HCT116 (cell line): ENCODE measurements around the gene MNAT1. TPM values are rescaled to one million over a fixed set of nuclear protein-coding genes. Genes with fewer than 3 reads are reported as not detected.

Source experiments
- ATAC-seq: fragments of 200-7000 bp; cut with Tn5 transposase; 2 replicates; pipeline ENCODE4 v1.9.1; 2020; ENCODE audit warnings: mild to moderate bottlenecking, moderate library complexity
- BruUV-seq: library from RNA; stranded (reverse); fragments of 400-500 nt; replicated peaks from 2 replicates; lab custom pipeline; 2021; lab: Mats Ljungman, UMichigan
- CTCF ChIA-PET: fragments of 300-600 bp; sonication (Branson Sonifier 250); formaldehyde crosslinking; loops from one replicate; lab custom pipeline; 2021; ENCODE audit warnings: antibody characterized with exemption; lab: Charles Lee
- POLR2A ChIA-PET: fragments of 300-600, 350-600 bp; sonication (Branson Sonifier 250); formaldehyde crosslinking; loops from one replicate; lab custom pipeline; 2021; ENCODE audit warnings: antibody characterized with exemption; lab: Charles Lee
- RAD21 ChIA-PET, 2 experiments: fragments of 300-600 bp; sonication (Branson Sonifier 250); formaldehyde crosslinking; loops; one replicate each; lab custom pipeline; 2023; ENCODE audit warnings: low total read pairs in 2 of 2; ENCODE audit not compliant: uncharacterized antibody in 2 of 2, unreplicated experiment in 2 of 2, low non-redundant PET in 1 of 2; lab: Charles Lee
- DNase-seq: peaks from one replicate; pipeline ENCODE4 v3.0.0-alpha.2; 2010; ENCODE audit warnings: low read depth, low spot score
- H2AFZ ChIP-seq: fragments of 200-600 bp; shearing (Covaris generic), sonication (generic); 2 replicates; pipeline ENCODE4 v1.6.1; 2017; ENCODE audit warnings: low read depth, mixed run types, mixed read lengths, antibody characterized with exemption, low read length; ENCODE audit not compliant: poor library complexity, severe bottlenecking
- H3K27ac ChIP-seq: 2 replicates; pipeline ENCODE4 v1.5.1; 2012; ENCODE audit warnings: low read depth, low read length
- H3K27me3 ChIP-seq: fragments of 200-600 bp; sonication (generic); 2 replicates; pipeline ENCODE4 v1.6.1; 2016; ENCODE audit warnings: mixed run types, low read length, mixed read lengths; ENCODE audit not compliant: insufficient read depth
- H3K36me3 ChIP-seq, 2 experiments: fragments of 200-500 bp in 1 of 2; fragments of 200-600 bp in 1 of 2; sonication (Bioruptor generic) in 1 of 2; sonication (generic) in 1 of 2; 2 replicates each; pipeline versions ENCODE4 v1.5.1 to v1.6.1; 2014 to 2016; ENCODE audit warnings: low read length in 2 of 2, inconsistent platforms in 1 of 2, mixed read lengths in 1 of 2, mixed run types in 1 of 2; ENCODE audit not compliant: insufficient read depth in 2 of 2, control insufficient read depth in 1 of 2
- H3K4me1 ChIP-seq, 2 experiments: fragments of 200-600 bp in 1 of 2; sonication (generic) in 1 of 2; 2 replicates each; pipeline versions ENCODE4 v1.5.1 to v1.6.1; 2012 to 2017; ENCODE audit warnings: low read length in 2 of 2, inconsistent platforms in 1 of 2, mild to moderate bottlenecking in 1 of 2, mixed read lengths in 1 of 2, mixed run types in 1 of 2, moderate library complexity in 1 of 2; ENCODE audit not compliant: insufficient read depth in 2 of 2, control insufficient read depth in 1 of 2
- H3K4me2 ChIP-seq: fragments of 200-600 bp; sonication (generic); 2 replicates; pipeline ENCODE4 v1.6.1; 2017; ENCODE audit warnings: mixed run types, low read length, mixed read lengths
- H3K4me3 ChIP-seq, 2 experiments: fragments of 200-600 bp in 1 of 2; sonication (generic) in 1 of 2; replicated peaks in 1 of 2; 2 replicates each; pipeline ENCODE4 v1.5.1; 2011 to 2016; ENCODE audit warnings: low read length in 2 of 2, control low read depth in 1 of 2, low read depth in 1 of 2, mild to moderate bottlenecking in 1 of 2, mixed read lengths in 1 of 2, mixed run types in 1 of 2
- H3K79me2 ChIP-seq: fragments of 200-600 bp; sonication (generic); 2 replicates; pipeline ENCODE4 v1.6.1; 2017; ENCODE audit warnings: mild to moderate bottlenecking, mixed run types, low read length, moderate library complexity, mixed read lengths; ENCODE audit not compliant: insufficient read depth
- H3K9ac ChIP-seq: fragments of 200-600 bp; sonication (generic); 2 replicates; pipeline ENCODE4 v1.6.1; 2016; ENCODE audit warnings: low read length, mixed read lengths
- H3K9me2 ChIP-seq: fragments of 200-600 bp; sonication (generic), shearing (Covaris generic); 2 replicates; pipeline ENCODE4 v1.6.1; 2017; ENCODE audit warnings: mixed run types, mild to moderate bottlenecking, moderate library complexity; ENCODE audit not compliant: insufficient read depth
- H3K9me3 ChIP-seq, 2 experiments: fragments of 200-500 bp in 1 of 2; fragments of 200-600 bp in 1 of 2; sonication (Bioruptor generic) in 1 of 2; sonication (generic) in 1 of 2; 2 replicates each; pipeline ENCODE4 v1.6.1; 2014 to 2017; ENCODE audit warnings: low read length in 2 of 2, mixed read lengths in 2 of 2, inconsistent platforms in 1 of 2, low read depth in 1 of 2, mild to moderate bottlenecking in 1 of 2, mixed run types in 1 of 2, moderate library complexity in 1 of 2; ENCODE audit not compliant: control insufficient read depth in 1 of 2, insufficient read depth in 1 of 2
- H4K20me1 ChIP-seq: fragments of 200-600 bp; sonication (generic), shearing (Covaris generic); 2 replicates; pipeline ENCODE4 v1.6.1; 2017; ENCODE audit warnings: mixed run types, mild to moderate bottlenecking, moderate library complexity; ENCODE audit not compliant: insufficient read depth
- CBX3 ChIP-seq: IDR thresholded peaks from 2 replicates; pipeline ENCODE4 v1.6.1; 2012; ENCODE audit warnings: low read depth
- CEBPB ChIP-seq: IDR thresholded peaks from 2 replicates; pipeline ENCODE4 v1.6.1; 2012; ENCODE audit warnings: low read depth
- EGR1 ChIP-seq: IDR thresholded peaks from 2 replicates; pipeline ENCODE4 v1.6.1; 2012; ENCODE audit warnings: low read depth
- EZH2phosphoT487 ChIP-seq: fragments of 200-600 bp; IDR thresholded peaks from 2 replicates; pipeline ENCODE4 v1.6.1; 2018; ENCODE audit warnings: antibody characterized with exemption, borderline replicate concordance
- FOSL1 ChIP-seq: IDR thresholded peaks from 2 replicates; pipeline ENCODE4 v1.6.1; 2012; ENCODE audit warnings: low read depth
- JUND ChIP-seq: IDR thresholded peaks from 2 replicates; pipeline ENCODE4 v1.6.1; 2012
- POLR2A ChIP-seq: IDR thresholded peaks from 2 replicates; pipeline ENCODE4 v1.7.0; 2011; ENCODE audit warnings: borderline replicate concordance; ENCODE audit not compliant: insufficient read depth, insufficient read length; ENCODE audit errors: extremely low read depth
- RAD21 ChIP-seq: IDR thresholded peaks from 2 replicates; pipeline ENCODE4 v1.6.1; 2012; ENCODE audit warnings: low read depth, mild to moderate bottlenecking
- TCF7L2 ChIP-seq: IDR thresholded peaks from 2 replicates; pipeline ENCODE4 v1.7.0; 2011; ENCODE audit warnings: borderline replicate concordance, inconsistent platforms; ENCODE audit not compliant: insufficient read depth, insufficient read length; ENCODE audit errors: extremely low read depth
- ZFX ChIP-seq: fragments of 450-650 bp; IDR thresholded peaks from 2 replicates; pipeline ENCODE4 v1.6.1; 2017
- intact Hi-C: fragments of 100-400 bp; cut with micrococcal nuclease; formaldehyde crosslinking; loops from 2 replicates; pipeline ENCODE4 v1.10.0; 2022
- total RNA-seq: library from RNA; stranded (reverse); gene quantifications from one replicate; pipeline ENCODE4 v1.2.1, GENCODE V29; 2021; ENCODE audit not compliant: unreplicated experiment
- TF ChIP-seq, protein P1 (sequence below): IDR thresholded peaks from 2 replicates; pipeline ENCODE4 v1.6.1; 2012
- TF ChIP-seq, protein P2 (sequence below): IDR thresholded peaks from 2 replicates; pipeline ENCODE4 v1.6.1; 2012; ENCODE audit warnings: low read depth
- TF ChIP-seq, protein P3 (sequence below), 3 experiments: fragments of 200-600 bp in 1 of 3; sonication (generic) in 1 of 3; IDR thresholded peaks in 2 of 3; conservative IDR thresholded peaks in 1 of 3; 2 replicates each; pipeline ENCODE4 v1.5.1; 2012 to 2017; ENCODE audit warnings: low read depth in 2 of 3, low read length in 2 of 3, antibody characterized with exemption in 1 of 3, borderline replicate concordance in 1 of 3, control low read depth in 1 of 3, mild to moderate bottlenecking in 1 of 3, mixed read lengths in 1 of 3, mixed run types in 1 of 3, moderate library complexity in 1 of 3; ENCODE audit not compliant: insufficient read depth in 1 of 3
- TF ChIP-seq, protein P4 (sequence below): IDR thresholded peaks from 2 replicates; pipeline ENCODE4 v1.6.1; 2012

MNAT1 gene
- total RNA-seq, 1 experiment from 2014 or later: 49.3 TPM

DNA sequence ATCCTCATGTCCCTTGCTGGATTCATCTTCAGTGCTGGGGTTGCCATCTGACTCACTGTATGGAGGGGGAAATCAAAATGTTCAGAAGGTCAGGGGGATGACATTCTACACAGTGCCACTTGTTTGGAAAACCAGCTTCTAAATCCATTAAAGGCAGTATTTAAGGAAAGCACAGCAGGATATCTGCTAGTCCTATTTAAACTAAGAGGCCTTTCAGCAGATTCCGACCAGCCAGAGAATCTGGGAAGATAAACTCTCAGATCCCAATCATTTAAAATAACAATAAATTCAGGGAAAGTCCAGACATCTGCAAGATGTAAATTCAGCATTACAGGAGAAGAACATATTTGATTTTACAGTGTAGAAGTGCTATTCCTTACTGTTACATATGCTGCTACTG lies 14.2 kb upstream of the MNAT1 start:
- POLR2A ChIA-PET: no interaction called here
- Histone ChIP-seq H3K36me3 (peaks cover 16 to 33% of the 10 kb centered on the region in 2 experiments; a peak in 3 of 4 replicates), H3K79me2 (peaks cover 50% of the 10 kb centered on the region), H3K4me3 (no peak overlapping the region), H3K9me2 (no peaks in the 10 kb centered on the region), H4K20me1 (no peaks in the 10 kb centered on the region), H3K27ac (no peak overlapping the region), H3K9ac (no peak overlapping the region), H3K4me1 (peaks cover 17 to 18% of the 10 kb centered on the region in 2 experiments), H3K4me2 (peak overlapping the region; percentile 98; the same call in 1 of the 2 replicates), H3K9me3 (no peaks in the 10 kb centered on the region), H3K27me3 (no peaks in the 10 kb centered on the region), H2AFZ (no peak overlapping the region)
- no peak for TF ChIP-seq JUND
- TF ChIP-seq RAD21: no peak
- no peak for TF ChIP-seq TCF7L2
- no peak for TF ChIP-seq FOSL1
- TF ChIP-seq, protein P1, sequence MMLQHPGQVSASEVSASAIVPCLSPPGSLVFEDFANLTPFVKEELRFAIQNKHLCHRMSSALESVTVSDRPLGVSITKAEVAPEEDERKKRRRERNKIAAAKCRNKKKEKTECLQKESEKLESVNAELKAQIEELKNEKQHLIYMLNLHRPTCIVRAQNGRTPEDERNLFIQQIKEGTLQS: no peak
- TF ChIP-seq, protein P2, sequence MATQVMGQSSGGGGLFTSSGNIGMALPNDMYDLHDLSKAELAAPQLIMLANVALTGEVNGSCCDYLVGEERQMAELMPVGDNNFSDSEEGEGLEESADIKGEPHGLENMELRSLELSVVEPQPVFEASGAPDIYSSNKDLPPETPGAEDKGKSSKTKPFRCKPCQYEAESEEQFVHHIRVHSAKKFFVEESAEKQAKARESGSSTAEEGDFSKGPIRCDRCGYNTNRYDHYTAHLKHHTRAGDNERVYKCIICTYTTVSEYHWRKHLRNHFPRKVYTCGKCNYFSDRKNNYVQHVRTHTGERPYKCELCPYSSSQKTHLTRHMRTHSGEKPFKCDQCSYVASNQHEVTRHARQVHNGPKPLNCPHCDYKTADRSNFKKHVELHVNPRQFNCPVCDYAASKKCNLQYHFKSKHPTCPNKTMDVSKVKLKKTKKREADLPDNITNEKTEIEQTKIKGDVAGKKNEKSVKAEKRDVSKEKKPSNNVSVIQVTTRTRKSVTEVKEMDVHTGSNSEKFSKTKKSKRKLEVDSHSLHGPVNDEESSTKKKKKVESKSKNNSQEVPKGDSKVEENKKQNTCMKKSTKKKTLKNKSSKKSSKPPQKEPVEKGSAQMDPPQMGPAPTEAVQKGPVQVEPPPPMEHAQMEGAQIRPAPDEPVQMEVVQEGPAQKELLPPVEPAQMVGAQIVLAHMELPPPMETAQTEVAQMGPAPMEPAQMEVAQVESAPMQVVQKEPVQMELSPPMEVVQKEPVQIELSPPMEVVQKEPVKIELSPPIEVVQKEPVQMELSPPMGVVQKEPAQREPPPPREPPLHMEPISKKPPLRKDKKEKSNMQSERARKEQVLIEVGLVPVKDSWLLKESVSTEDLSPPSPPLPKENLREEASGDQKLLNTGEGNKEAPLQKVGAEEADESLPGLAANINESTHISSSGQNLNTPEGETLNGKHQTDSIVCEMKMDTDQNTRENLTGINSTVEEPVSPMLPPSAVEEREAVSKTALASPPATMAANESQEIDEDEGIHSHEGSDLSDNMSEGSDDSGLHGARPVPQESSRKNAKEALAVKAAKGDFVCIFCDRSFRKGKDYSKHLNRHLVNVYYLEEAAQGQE: no peak
- no peak for TF ChIP-seq POLR2A
- no peak for TF ChIP-seq EGR1
- no peak for TF ChIP-seq ZFX
- TF ChIP-seq, protein P3, sequence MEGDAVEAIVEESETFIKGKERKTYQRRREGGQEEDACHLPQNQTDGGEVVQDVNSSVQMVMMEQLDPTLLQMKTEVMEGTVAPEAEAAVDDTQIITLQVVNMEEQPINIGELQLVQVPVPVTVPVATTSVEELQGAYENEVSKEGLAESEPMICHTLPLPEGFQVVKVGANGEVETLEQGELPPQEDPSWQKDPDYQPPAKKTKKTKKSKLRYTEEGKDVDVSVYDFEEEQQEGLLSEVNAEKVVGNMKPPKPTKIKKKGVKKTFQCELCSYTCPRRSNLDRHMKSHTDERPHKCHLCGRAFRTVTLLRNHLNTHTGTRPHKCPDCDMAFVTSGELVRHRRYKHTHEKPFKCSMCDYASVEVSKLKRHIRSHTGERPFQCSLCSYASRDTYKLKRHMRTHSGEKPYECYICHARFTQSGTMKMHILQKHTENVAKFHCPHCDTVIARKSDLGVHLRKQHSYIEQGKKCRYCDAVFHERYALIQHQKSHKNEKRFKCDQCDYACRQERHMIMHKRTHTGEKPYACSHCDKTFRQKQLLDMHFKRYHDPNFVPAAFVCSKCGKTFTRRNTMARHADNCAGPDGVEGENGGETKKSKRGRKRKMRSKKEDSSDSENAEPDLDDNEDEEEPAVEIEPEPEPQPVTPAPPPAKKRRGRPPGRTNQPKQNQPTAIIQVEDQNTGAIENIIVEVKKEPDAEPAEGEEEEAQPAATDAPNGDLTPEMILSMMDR (IDR thresholded peaks at IDR 0.05 in 2 of 3, conservative IDR thresholded peaks at IDR 0.05 in 1 of 3; ENCODE audit: borderline replicate concordance in 1 of 3, insufficient read depth in 1 of 3, low read depth in 2 of 3, low read length in 2 of 3): no peak
- TF ChIP-seq EZH2phosphoT487: no peak
- no peak for TF ChIP-seq CEBPB
- no peak for TF ChIP-seq CBX3
- TF ChIP-seq, protein P4, sequence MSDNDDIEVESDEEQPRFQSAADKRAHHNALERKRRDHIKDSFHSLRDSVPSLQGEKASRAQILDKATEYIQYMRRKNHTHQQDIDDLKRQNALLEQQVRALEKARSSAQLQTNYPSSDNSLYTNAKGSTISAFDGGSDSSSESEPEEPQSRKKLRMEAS: no peak
- DNase-seq: no peak
- CTCF ChIA-PET: no interaction called here
- intact Hi-C loops: loop anchor here (5.0 kb wide), 1 partner anchor 73 kb away; the partner anchor contains the start of gene SIX1
- RAD21 ChIA-PET: interaction anchor here in 1 of 2 experiments (0.7 kb wide), 1 partner anchor 50 kb away, joined by 4 read pairs; no protein-coding TSS in a partner anchor
- BruUV-seq: no TSS peak
- ATAC-seq: no peak
